Measurements from ENCODE around the gene PPFIBP2. TPM values are rescaled to one million over a fixed set of nuclear protein-coding genes. Genes with fewer than 3 reads are reported as not detected.

The PPFIBP2 gene
- total RNA-seq, 1 experiment from 2014 or later: 1.2 TPM

- no peak for DNase-seq (ENCODE audit: low read depth)
Observed at GRCh38 chr11:7595016-7595866, 81.4 kb downstream of the PPFIBP2 start.

DNA sequence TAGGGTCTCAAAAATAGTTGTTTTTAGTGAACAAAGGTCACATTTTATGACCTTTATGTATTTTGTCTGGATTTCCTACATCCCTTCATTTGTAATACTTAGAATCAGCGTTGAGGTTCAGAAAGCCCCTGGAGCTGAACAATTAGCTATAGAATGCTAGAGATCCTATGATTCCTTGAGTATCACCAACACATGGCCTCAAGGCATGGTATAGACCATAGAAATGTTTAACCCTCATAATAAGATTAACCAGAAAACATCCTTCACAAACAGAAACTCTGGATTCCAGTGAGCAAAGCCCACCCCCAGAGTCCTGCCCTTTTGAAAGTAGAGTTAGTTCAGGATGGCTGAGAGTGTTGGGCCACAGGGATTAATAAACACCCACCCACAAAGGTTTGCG lies 82.2 kb downstream of the PPFIBP2 start:
- DNase-seq (ENCODE audit: low read depth): no peak

DNA sequence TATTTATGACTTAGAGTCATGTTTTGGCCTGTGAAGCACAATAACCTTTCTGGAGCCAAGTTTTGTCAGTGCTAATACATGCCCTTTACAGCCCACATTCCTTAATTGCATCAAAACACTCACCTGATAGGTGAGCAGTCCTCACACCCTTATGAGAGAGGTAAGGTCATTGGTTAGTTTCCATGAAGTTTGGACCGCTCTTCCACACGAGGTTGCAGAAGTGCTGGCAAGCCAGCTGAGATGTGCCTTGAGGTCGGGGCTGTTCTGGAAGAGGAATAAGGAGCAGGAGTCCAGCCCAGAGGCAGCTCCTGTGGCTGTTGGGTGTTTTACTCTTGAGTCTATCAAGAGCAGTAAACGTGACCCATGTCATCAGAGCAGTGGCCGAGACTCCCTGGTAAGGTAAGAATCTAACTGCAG lies 83.2 kb downstream of the PPFIBP2 start:
- DNase-seq (ENCODE audit: low read depth): no peak

GRCh38 chr11:7597620-7598019 lies 83.8 kb downstream of the PPFIBP2 start:
- DNase-seq (ENCODE audit: low read depth): no peak

DNA sequence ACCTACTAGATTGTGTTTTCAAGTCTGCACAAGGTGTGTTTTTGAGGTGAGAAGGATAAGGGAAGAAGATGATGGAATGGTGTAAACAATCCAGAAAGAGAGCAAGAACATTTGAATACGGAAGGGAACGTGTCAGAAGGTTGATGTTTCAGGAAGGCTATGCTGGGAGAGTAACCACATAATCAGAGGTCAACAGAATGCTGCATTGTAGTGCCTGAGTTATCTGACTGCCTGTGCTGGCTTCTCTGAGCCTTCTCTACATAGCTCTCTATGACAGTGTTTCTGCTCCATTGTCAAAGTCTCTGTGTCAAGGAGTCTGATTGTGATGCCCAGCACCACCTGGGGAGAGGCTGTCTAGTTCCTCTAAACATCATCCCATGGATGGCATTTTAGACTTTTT lies 85.4 kb downstream of the PPFIBP2 start:
- DNase-seq (ENCODE audit: low read depth): no peak

GRCh38 chr11:7600205-7600775 lies 86.5 kb downstream of the PPFIBP2 start:
- DNase-seq (ENCODE audit: low read depth): peak; percentile 85

DNA sequence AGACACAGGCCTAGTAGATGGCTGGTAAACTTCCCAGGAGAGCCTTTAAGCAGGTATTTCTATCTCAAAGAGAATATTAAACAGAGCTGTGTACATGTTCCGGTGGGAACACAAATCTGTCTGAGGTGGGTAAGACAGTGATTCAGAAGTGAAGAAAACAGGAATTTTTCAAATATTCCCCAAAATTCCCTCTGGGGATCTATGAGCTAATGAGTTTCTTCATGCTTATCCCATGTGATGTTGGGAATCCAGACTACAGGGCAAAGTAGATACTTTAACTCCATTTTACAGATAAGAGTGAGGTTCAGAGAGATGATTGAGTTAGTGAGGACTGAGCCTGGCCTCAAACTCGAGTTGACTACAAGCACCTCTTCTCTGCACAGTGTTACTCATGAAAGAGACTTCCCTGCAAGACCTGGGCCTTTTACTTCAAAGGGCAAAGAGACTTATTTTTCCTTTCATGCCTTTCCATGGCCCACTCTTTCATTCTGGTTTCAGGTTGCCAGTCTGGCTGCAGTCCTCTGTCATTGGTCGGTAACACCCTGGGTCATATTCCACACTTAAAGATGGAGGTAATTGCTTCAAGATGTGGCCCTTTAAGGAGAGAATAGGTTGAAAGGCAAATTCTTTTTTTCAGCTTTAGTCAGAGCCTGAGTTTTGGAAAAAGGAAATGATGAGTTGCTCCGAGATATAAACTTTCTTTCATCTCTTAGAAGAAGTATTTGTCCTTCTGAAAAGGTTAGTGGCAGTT lies 89.4 kb downstream of the PPFIBP2 start:
- DNase-seq (ENCODE audit: low read depth): no peak

DNA sequence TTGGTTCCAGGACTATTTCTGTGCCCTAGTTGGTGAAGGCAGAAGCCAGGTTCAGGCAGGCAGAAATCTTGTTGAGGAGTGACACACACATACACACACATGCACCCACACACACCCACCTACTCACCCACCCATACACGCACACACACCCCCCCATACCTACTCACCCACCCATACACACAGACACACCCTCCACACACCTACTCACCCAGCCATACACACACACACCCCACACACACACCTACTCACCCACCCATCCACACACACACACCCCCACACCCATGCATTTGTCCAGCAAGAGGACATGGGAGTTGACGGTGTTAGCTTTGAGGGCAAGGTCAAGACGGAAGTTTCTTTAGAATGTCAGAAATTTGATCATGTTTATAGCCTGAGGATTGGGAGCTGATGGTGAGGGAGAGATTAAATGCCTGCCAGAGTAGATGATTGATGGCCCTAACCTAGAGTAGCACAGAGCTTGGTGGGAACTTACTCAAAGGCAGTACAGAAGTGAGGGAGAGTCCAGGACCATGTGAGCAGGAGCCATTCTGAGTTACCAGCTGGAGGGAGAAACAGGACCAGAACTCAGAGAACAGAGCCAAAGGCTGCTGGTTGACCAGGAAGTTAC lies 90.6 kb downstream of the PPFIBP2 start:
- no peak for DNase-seq (ENCODE audit: low read depth)

DNA sequence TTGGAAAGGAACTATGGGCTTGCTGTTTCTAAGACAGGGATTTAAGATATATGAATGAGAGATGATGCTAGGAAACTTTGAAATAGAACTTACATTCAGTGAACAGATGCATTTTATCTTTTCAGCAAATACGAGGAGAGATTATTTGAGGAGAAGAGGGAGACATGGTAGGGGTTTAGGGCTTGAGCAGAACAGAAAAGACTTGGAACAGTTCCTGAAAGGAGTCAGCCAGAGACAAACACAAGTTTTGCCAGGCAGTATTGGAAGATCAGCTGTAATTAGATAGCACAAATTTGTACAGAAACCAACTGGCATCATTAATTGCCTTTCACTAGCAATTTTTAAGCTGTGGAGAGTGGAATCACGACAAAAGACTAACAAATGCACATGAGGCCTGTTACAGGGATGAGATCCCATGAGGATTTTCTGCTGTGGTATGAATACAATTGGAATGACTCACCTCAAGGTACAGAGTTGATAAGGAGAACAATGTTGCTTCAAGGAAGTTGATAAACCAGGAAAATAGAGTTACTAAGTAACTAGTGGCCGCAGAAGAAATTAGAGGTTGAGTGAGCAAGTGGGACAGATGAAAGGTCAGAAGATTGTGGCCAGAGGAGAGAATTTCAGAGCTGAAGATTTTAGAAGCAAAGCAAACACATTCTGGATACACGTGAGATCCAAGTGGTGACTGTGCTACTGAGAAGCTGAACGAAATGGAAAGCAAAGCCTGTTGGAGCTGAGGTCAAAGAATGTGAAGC lies 91.6 kb downstream of the PPFIBP2 start:
- DNase-seq (ENCODE audit: low read depth): peak; percentile 92

DNA sequence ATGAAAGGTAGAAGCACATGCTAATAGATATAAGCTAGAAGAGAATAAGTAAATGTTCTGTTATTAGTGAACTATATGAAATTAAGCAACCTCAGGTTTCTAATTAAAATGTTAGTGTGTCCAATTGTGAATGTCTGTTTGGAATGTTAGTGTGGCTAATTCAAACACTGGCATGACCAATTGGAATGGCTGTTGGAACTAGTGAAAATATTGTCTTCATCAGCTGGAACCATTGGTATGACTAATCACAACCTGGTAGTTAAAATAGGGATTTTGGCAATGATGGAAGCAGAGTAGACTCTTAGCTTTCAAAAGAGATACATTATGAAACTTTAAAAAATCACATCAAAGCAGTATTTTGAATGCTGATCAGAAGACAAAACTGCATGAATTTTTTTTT lies 92.7 kb downstream of the PPFIBP2 start:
- no peak for DNase-seq (ENCODE audit: low read depth)

DNA sequence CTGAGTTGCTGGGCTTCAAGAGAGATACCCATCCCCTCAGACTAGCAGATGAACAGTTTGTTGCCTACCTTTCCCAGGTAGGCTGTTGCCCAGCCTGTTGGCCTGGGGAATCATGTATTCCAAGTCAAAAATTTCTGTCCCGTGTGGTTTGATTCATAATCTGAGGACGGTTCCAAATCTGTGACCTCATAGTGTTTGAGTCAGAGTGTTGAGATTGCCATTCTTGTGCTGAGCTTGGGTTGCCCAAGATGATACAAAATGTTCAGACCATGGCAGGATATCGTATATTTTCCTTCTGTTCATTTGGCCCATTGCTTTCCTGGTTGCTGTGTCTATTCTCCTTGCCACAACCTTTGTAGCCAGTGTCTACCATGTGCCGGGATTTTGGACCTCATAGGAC lies 95.2 kb downstream of the PPFIBP2 start:
- no peak for DNase-seq (ENCODE audit: low read depth)

- no peak for DNase-seq (ENCODE audit: low read depth)
Observed at GRCh38 chr11:7609521-7609920, 95.7 kb downstream of the PPFIBP2 start.

- DNase-seq (ENCODE audit: low read depth): no peak
Observed at GRCh38 chr11:7610393-7610792, 96.6 kb downstream of the PPFIBP2 start.

DNA sequence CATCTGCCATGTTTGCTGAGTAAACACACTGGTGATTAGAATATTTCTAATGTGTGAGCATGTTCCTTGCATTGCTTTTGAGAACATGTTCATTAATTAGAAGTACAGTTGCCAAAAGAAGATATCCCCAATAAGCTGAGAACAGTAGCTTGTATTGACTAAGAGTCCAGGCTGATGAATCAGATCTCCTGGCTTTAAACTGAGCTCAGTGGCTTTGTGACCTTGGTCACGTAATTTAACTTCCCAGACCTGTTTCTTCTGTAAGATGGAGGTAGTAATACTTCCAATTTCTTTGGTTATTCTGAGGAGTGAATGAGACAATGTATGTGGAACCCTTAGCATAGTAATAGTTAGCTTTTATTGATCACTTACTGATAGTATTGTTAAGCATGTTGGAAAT lies 97.6 kb downstream of the PPFIBP2 start:
- DNase-seq (ENCODE audit: low read depth): no peak

DNA sequence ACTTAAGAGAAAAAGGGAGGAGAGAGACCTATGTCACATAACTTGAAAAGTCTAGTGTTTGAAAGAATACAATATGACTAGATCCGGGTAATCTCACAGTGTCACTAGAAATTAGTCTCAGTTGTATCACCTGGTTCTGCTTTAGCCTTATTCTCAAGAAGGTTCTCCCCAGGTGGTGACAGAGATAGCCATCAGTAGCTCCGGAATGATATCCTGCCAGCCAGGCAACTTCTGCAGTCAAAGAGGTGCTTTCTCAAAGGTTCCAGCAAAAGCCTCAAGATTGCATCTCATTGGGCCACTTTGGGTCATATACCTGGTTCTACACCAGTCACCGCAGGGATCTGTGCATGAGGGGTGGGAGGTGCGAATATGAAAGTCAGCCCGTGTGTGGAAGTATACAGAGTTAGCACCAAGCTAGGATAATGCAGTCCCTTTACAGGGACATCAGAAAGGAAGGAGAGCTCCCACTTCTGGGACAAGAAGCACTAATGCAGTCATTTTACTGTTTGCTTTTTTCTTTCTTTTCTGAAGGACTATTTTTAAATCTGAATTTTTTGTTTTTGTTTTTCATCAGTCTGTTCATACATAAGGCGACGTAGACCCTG lies 98.4 kb downstream of the PPFIBP2 start:
- DNase-seq (ENCODE audit: low read depth): no peak

GRCh38 chr11:7612661-7613393 lies 99.0 kb downstream of the PPFIBP2 start:
- DNase-seq (ENCODE audit: low read depth): peak; percentile 52

GRCh38 chr11:7613394-7613720 lies 99.6 kb downstream of the PPFIBP2 start:
- no peak for DNase-seq (ENCODE audit: low read depth)

DNA sequence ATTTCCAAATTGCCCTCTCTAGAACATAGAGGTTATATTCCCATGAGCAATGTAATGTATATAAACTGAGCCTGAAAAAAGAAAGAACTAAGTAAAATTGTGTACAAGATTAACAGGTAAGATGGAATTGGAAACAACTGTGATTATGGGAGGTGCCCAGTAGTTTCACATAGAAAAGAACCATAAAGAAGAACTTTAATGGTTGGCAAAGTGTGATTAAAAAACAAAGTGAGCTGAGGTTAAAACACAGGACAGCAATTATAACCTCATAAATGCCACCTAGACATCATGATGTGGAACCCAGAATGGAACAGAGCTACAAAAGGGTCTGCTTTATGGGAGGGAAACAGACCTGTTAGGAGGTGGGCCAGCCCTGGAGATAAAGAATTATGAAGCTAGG lies 100.9 kb downstream of the PPFIBP2 start:
- DNase-seq (ENCODE audit: low read depth): no peak

DNA sequence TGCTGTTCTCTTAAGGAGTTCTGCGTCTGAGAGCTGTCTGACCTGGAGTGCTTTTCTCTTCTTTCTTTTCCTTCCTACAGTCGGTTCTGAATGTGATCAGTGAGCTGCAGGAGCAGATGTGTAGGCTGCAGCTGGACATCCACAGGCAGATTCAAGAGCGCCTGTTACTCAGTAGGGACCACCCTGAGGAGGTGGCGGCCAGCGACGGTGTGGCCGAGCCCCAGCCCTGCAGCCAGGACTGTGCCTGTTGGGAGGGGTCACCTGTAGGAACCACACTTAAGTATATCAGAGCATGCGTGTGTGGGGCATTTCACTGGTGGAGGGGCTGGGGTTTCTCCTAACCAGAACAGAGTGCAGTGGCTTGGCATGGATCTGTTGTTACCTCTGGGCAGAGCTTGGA lies 103.2 kb downstream of the PPFIBP2 start:
- no peak for DNase-seq (ENCODE audit: low read depth)

- no peak for DNase-seq (ENCODE audit: low read depth)
Observed at GRCh38 chr11:7619322-7619721, 105.5 kb downstream of the PPFIBP2 start.

Data from HT1080 (cell line).